Suprapubic skin (tissue), 4 donors: ENCODE data around the gene ELL. TPM values are rescaled to one million over a fixed set of nuclear protein-coding genes. Genes with fewer than 3 reads are reported as not detected.
A peak's percentile ranks its signal among the peaks of the same experiment; 100 is the strongest.
"Not testable (repeated sequence)": the region's sequence is repeated elsewhere in the genome, so short reads cannot be mapped to it uniquely, and the experiment has no call there.

ENCODE experiments used
- DNase-seq, 2 donors: peaks; one replicate each; pipeline ENCODE4 v3.0.0-alpha.2; 2019; ENCODE audit warnings: low spot score in 2 of 2
- H3K27ac ChIP-seq: fragments of 200-600 bp; sonication (generic); one replicate; pipeline ENCODE4 v1.5.1; 2019
- H3K27me3 ChIP-seq: fragments of 200-600 bp; sonication (generic); one replicate; pipeline ENCODE4 v1.5.1; 2019
- H3K36me3 ChIP-seq: fragments of 200-600 bp; sonication (generic); one replicate; pipeline ENCODE4 v1.5.1; 2019
- H3K4me1 ChIP-seq: fragments of 200-600 bp; sonication (generic); one replicate; pipeline ENCODE4 v1.5.1; 2019
- H3K4me3 ChIP-seq: fragments of 200-600 bp; sonication (generic); one replicate; pipeline ENCODE4 v1.5.1; 2019; ENCODE audit warnings: mild to moderate bottlenecking
- H3K9me3 ChIP-seq: fragments of 200-600 bp; sonication (generic); one replicate; pipeline ENCODE4 v1.5.1; 2019
- EP300 ChIP-seq: sonication (generic); formaldehyde crosslinking; IDR thresholded peaks from one replicate; pipeline ENCODE4 v1.6.1; 2017; ENCODE audit warnings: antibody characterized with exemption
- POLR2A ChIP-seq, 2 donors: fragments of 450-650 bp; IDR thresholded peaks; one replicate each; pipeline ENCODE4 v1.6.1; 2017; ENCODE audit warnings: antibody characterized with exemption in 2 of 2, mild to moderate bottlenecking in 2 of 2, moderate library complexity in 2 of 2
- POLR2AphosphoS5 ChIP-seq, 3 donors: sonication (generic); formaldehyde crosslinking; IDR thresholded peaks; one replicate each; pipeline ENCODE4 v1.6.1; 2017; ENCODE audit warnings: antibody characterized with exemption in 3 of 3
- WGBS: methylation state at CpG from one replicate; pipeline ENCODE4 v1.1.5; 2018; 5-methylcytosine and 5-hydroxymethylcytosine counted together
- total RNA-seq, 4 donors: library from RNA; depleted of rRNA; stranded (reverse); fragments of >200 nt; gene quantifications; one replicate each; pipeline ENCODE4 v1.1.0, GENCODE V29; 2016
- TF ChIP-seq, protein P1 (sequence below), 2 donors: fragments of 200-600 bp in 1 of 2; fragments of 450-650 bp in 1 of 2; sonication (generic) in 1 of 2; IDR thresholded peaks; one replicate each; pipeline ENCODE4 v1.5.1; 2016 to 2019; ENCODE audit warnings: antibody characterized with exemption in 2 of 2, mild to moderate bottlenecking in 1 of 2, moderate library complexity in 1 of 2

ELL gene
- total RNA-seq, 4 donors from 2014 or later = 27.0 to 59.5 (median 36.9) TPM

DNA sequence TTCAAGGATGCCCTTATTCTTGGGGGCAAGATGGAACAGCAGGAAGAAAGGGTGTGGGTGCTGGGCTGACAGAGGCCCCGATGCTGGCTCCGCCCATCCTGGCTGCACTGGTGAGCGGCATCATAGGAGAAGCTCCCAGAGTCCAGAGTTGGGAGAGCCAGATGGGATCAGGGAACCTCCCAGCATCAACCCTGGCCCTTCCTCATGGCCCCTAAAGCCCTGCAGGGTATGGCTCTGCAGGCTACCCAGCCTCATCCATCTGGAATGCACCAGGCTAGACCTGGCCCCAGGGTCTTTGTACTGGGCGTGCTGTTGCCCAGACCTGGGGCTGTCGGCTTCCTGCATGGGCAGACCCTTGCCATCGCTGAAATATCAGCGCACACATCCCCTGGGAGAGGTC lies 7.9 kb upstream of the ELL start:
- Histone ChIP-seq H3K4me3 (no peak overlapping the region), H3K36me3 (peaks cover 27% of the 10 kb centered on the region), H3K9me3 (no peaks in the 10 kb centered on the region), H3K27me3 (no peaks in the 10 kb centered on the region), H3K27ac (no peak overlapping the region), H3K4me1 (no peaks in the 10 kb centered on the region)
- DNase-seq = no peak
- no peak for TF ChIP-seq POLR2A (IDR thresholded peaks at IDR 0.05)
- TF ChIP-seq POLR2AphosphoS5 (IDR thresholded peaks at IDR 0.05) = no peak
- TF ChIP-seq EP300 = no peak
- TF ChIP-seq, protein P1, sequence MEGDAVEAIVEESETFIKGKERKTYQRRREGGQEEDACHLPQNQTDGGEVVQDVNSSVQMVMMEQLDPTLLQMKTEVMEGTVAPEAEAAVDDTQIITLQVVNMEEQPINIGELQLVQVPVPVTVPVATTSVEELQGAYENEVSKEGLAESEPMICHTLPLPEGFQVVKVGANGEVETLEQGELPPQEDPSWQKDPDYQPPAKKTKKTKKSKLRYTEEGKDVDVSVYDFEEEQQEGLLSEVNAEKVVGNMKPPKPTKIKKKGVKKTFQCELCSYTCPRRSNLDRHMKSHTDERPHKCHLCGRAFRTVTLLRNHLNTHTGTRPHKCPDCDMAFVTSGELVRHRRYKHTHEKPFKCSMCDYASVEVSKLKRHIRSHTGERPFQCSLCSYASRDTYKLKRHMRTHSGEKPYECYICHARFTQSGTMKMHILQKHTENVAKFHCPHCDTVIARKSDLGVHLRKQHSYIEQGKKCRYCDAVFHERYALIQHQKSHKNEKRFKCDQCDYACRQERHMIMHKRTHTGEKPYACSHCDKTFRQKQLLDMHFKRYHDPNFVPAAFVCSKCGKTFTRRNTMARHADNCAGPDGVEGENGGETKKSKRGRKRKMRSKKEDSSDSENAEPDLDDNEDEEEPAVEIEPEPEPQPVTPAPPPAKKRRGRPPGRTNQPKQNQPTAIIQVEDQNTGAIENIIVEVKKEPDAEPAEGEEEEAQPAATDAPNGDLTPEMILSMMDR (IDR thresholded peaks at IDR 0.05) = no peak
- 87% methylated on average over 3 of the region's 7 CpGs for WGBS

DNA sequence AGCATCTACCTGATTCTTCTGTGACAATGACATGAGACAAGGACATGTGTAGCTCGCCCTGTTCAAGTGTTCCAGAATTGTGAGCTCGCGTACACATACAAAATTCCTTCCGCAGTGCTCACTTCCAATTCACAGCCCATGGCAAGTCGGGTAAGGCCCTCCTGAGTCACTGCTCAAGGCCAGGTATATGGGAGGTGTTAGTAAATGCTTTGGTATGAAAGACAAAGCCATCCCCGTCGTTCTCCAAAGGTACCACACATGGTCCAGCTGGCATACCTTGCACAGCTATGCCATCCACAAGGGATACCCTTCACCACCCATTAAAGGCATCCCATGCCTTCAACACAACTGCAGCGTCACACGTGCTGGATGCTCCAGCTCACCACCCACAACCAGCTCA lies 4.4 kb upstream of the ELL start:
- H3K27me3 ChIP-seq = no peaks in the 10 kb centered on the region
- H3K27ac ChIP-seq = no peak overlapping the region
- H3K36me3 ChIP-seq = peaks cover 4% of the 10 kb centered on the region
- H3K9me3 ChIP-seq = no peaks in the 10 kb centered on the region
- TF ChIP-seq EP300 (no peak), POLR2A (IDR thresholded peaks at IDR 0.05) (no peak), POLR2AphosphoS5 (IDR thresholded peaks at IDR 0.05) (no peak)
- TF ChIP-seq, protein P1 (IDR thresholded peaks at IDR 0.05) = no peak
- no peak for DNase-seq
- no peak overlapping the region for H3K4me3 ChIP-seq
- WGBS = 89% methylated on average over 9 of the region's 9 CpGs
- H3K4me1 ChIP-seq = peaks cover 3% of the 10 kb centered on the region

DNA sequence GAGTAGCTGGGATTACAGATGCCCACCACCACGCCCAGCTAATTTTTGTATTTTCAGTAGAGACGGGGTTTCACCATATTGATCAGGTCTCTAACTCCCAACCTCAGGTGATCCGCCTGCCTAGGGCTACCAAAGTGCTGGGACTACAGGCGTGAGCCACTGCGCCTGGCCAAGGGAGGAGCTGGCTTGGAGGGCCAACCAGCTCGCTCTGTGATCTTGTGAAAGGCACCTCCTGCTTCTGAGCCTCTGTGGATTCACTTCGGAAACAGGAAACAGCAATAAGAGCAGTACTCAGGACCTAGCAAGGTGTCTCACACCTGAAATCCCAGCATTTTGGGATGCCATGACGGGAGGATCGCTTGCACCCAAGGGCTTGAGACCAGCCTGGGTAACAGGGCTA lies 2.0 kb upstream of the ELL start:
- Histone ChIP-seq H3K27ac (no peak overlapping the region), H3K27me3 (no peaks in the 10 kb centered on the region), H3K36me3 (no peaks in the 10 kb centered on the region), H3K4me1 (peaks cover 22% of the 10 kb centered on the region), H3K9me3 (no peaks in the 10 kb centered on the region), H3K4me3 (no peak overlapping the region)
- DNase-seq = no peak
- WGBS = 90% methylated on average over 9 of the region's 9 CpGs
- TF ChIP-seq, protein P1 (IDR thresholded peaks at IDR 0.05) = no peak
- TF ChIP-seq POLR2AphosphoS5 (IDR thresholded peaks at IDR 0.05) (no peak), POLR2A (IDR thresholded peaks at IDR 0.05) (no peak), EP300 (no peak)

DNA sequence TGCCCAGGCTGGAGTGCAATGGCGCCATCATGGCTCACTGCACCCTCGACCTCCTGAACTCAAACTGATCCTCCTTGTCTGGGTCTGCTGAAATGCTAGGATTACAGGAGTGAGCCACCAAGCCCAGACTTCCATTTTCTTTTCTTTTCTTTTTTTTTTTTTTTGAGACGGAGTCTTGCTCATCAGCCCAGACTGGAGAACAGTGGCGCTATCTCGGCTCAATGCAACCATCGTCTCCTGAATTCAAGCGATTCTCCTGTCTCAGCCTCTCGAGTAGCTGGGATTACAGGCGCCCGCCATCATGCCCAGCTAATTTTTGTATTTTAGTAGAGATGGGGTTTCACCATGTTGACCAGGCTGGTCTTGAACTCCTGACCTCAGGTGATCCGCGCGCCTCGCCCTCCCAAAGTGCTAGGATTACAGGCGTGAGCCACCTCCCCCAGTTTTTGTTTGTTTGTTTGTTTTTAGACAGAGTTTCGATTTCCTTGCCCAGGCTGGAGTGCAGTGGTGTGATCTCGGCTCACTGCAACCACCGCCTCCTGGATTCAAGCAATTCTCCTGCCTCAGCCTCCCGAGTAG lies 1.1 kb upstream of the ELL start:
- not testable (repeated sequence) for H3K36me3 ChIP-seq, H3K27me3 ChIP-seq, H3K9me3 ChIP-seq, H3K27ac ChIP-seq
- peak in 1 of 2 donors; percentile 66 for DNase-seq
- Histone ChIP-seq H3K4me1 (peaks cover 28% of the 10 kb centered on the region), H3K4me3 (peak overlapping the region; percentile 21)
- 68% methylated on average over 19 of the region's 19 CpGs for WGBS

DNA sequence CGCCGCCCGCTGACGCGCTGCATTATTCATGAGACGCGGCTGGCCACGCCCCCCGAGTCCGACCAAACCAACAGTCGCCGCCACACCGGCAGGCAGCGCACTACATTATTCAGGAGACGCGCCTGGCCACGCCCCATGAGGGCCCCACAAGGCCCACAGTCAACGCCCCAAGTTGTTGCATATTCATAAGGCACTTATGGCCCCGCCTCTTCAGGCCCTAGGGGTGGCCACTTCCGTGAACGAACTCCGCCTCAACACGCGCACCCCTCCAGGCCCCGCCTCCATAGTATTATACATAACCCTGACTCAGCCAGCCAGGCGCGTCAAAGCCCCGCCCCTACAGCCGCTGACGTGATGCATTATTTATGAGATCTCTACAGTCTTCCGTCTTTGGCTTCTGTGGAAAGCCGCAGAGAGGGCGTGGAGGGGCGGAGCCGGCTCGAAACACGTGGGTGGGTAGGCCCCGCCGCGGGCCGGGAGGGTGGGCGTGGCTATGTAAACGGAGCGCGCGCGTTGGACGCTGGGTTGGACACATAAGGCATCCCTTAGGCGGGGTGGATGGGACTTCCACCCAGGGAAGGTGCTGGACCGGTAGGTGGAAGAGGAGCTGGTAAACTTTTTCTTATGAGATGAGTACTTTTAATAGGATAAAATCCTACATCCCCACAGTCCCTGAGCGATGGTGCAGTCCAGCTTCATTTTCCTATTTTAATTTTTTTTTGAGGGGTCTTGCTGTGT lies 423 bp upstream of the ELL start:
- WGBS = 5% methylated on average over 24 of the region's 51 CpGs

More for the DNA sequence above, 423 bp upstream of the ELL start:
- TF ChIP-seq POLR2A (IDR thresholded peaks at IDR 0.05) (no peak), EP300 (no peak), POLR2AphosphoS5 (IDR thresholded peaks at IDR 0.05) (no peak)
- TF ChIP-seq, protein P1 (IDR thresholded peaks at IDR 0.05) = peak in 1 of 2 donors; percentile 24
- no peaks in the 10 kb centered on the region for H3K27me3 ChIP-seq
- H3K27ac ChIP-seq = peak overlapping the region; percentile 99
- peak; percentile 100 for DNase-seq
- H3K4me3 ChIP-seq = peak overlapping the region; percentile 100
- no peaks in the 10 kb centered on the region for H3K9me3 ChIP-seq
- H3K4me1 ChIP-seq = peaks cover 30% of the 10 kb centered on the region
- H3K36me3 ChIP-seq = no peaks in the 10 kb centered on the region
